IPS DF 6.9 (cell line): ENCODE data around the gene COA3.

Source experiments
- DNase-seq: peaks from one replicate; pipeline ENCODE4 v3.0.0-alpha.2; 2013; ENCODE audit warnings: low read depth, low spot score
- H3K27ac ChIP-seq: one replicate; pipeline ENCODE4 v1.5.1; 2013; ENCODE audit warnings: low read length, control low read depth
- H3K27me3 ChIP-seq: 2 replicates; pipeline ENCODE4 v1.6.1; 2013; ENCODE audit warnings: mild to moderate bottlenecking, low read length; ENCODE audit not compliant: control insufficient read depth, insufficient read depth
- H3K36me3 ChIP-seq: 2 replicates; pipeline ENCODE4 v1.6.1; 2013; ENCODE audit warnings: low read length; ENCODE audit not compliant: control insufficient read depth, insufficient read depth
- H3K4me1 ChIP-seq: 2 replicates; pipeline ENCODE4 v1.6.1; 2013; ENCODE audit warnings: low read length; ENCODE audit not compliant: control insufficient read depth, insufficient read depth
- H3K4me3 ChIP-seq: 2 replicates; pipeline ENCODE4 v1.5.1; 2013; ENCODE audit warnings: mild to moderate bottlenecking, low read length
- H3K9me3 ChIP-seq: 2 replicates; pipeline ENCODE4 v1.6.1; 2013; ENCODE audit warnings: low read length, inconsistent platforms; ENCODE audit not compliant: control insufficient read depth, insufficient read depth
- WGBS: extraction: QIAGEN DNeasy Blood & Tissue Kit; methylation state at CpG from one replicate; pipeline ENCODE4 v1.1.7; 2013; ENCODE audit warnings: mixed read lengths, missing lambda C conversion rate; ENCODE audit not compliant: insufficient read length, insufficient coverage; 5-methylcytosine and 5-hydroxymethylcytosine counted together

The COA3 gene

DNA sequence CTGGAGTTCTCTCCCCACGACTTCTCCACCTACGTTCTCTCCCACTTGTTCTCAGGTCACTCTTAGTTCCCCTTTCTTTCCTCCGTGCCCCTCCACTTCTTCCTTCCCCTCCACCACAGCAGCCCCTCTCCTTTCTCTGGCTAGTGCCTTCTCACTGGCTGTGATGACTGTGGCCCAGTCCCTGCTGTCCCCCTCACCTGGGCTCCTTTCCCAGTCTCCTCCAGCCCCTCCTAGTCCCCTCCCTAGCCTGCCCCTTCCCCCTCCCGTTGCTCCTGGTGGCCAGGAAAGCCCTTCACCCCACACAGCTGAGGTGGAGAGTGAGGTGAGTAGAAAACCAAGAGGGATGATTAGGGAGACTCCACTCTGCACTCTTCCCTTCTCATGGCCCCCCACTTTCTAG is 3.4 kb downstream of the COA3 start:
- Histone ChIP-seq H3K4me1 (no peaks in the 10 kb centered on the region), H3K27me3 (no peaks in the 10 kb centered on the region), H3K9me3 (no peaks in the 10 kb centered on the region), H3K4me3 (no peak overlapping the region), H3K27ac (no peak overlapping the region), H3K36me3 (peaks cover 4% of the 10 kb centered on the region; the same call in 1 of the 2 replicates)
- DNase-seq: no peak
- no CpG with 5 or more reads among the region's 4 CpGs for whole genome bisulfite sequencing

- DNase-seq: no peak
- Histone ChIP-seq H3K4me3 (no peak overlapping the region), H3K27ac (no peak overlapping the region), H3K4me1 (no peaks in the 10 kb centered on the region), H3K36me3 (peaks cover 4% of the 10 kb centered on the region; the same call in 1 of the 2 replicates), H3K27me3 (no peaks in the 10 kb centered on the region), H3K9me3 (no peaks in the 10 kb centered on the region)
- WGBS: no CpG with 5 or more reads among the region's 5 CpGs
Measured at GRCh38 chr17:42792545-42792944, 6.0 kb downstream of the COA3 start.

DNA sequence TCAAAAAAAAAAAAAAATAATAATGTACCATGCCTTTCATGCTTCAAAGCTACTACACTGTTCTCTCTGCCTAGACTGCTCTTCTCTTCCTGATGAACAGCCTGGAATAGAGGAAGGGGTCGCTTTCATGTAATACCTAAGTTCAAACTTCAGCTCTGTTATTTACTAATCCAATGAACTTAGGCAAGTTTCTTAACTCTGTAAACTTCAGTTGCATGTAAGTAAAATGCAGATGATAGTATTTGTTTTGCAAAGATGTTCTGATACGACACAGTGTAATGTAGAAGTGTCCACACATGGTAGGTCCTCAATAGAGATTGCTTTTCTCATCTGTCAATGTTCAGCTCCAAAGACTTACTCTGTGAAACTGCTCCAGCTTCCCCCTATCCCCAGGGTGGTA is 6.6 kb downstream of the COA3 start:
- WGBS: no CpG with 5 or more reads among the region's 2 CpGs
- no peak overlapping the region for H3K27ac ChIP-seq
- H3K36me3 ChIP-seq: peaks cover 4% of the 10 kb centered on the region; the same call in 1 of the 2 replicates

DNA sequence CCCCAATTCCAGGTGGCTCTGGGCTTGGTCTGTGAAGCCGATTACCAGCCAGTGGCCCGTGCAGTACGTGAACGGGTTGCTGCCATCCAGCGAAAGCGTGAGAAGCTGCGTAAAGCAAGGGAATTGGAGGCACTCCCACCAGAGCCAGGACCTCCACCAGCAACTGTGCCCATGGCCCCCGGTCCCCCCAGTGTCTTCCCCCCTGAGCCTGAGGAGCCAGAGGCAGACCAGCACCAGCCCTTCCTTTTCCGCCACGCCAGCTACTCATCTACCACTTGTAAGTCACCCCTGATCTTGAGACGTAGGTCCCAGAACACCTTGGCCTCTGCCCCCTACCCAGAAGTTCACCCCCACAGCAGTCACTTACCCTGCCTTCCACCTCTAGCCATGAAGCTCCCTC is 11.2 kb downstream of the COA3 start:
- DNase-seq: no peak
- no CpG with 5 or more reads among the region's 11 CpGs for WGBS
- H3K27me3 ChIP-seq: no peaks in the 10 kb centered on the region
- H3K27ac ChIP-seq: no peak overlapping the region
- H3K4me1 ChIP-seq: peaks cover 1% of the 10 kb centered on the region; the same call in 1 of the 2 replicates
- H3K36me3 ChIP-seq: no peaks in the 10 kb centered on the region; the same call in 1 of the 2 replicates
- H3K9me3 ChIP-seq: no peaks in the 10 kb centered on the region
- H3K4me3 ChIP-seq: no peak overlapping the region

More for the DNA sequence above, 6.6 kb downstream of the COA3 start:
- DNase-seq: no peak
- Histone ChIP-seq H3K27me3 (no peaks in the 10 kb centered on the region), H3K4me1 (no peaks in the 10 kb centered on the region), H3K9me3 (no peaks in the 10 kb centered on the region), H3K4me3 (no peak overlapping the region)

DNA sequence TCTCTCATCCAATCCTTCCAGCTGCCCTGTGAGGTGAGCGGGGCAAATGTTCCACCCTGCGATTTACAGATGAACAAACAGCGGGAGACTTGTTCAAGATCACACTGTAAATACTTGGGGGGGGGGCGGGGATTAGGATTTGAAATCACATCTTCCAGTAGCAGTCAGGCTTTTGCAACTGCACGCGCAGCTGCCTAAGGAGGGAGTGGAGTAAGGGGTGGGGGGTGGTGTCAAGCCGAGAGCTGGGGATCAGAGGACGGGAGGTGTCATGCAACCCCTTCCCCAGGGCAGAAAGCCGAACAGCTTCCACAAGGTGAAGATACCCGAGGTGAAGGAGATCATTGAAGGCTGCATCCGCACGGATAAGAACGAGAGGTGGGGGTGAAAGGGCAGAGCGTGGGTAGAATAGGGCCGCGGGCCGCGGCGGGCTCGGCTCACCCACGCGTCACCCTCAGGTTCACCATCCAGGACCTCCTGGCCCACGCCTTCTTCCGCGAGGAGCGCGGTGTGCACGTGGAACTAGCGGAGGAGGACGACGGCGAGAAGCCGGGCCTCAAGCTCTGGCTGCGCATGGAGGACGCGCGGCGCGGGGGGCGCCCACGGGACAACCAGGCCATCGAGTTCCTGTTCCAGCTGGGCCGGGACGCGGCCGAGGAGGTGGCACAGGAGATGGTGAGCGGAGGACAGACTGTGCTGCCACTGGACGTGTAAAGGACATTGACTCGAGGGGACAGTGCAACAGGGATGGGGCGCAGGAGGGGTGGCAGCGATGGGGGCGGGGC is 13.5 kb downstream of the COA3 start:
- Histone ChIP-seq H3K9me3 (no peaks in the 10 kb centered on the region), H3K4me1 (peaks cover 4% of the 10 kb centered on the region), H3K27ac (no peak overlapping the region), H3K27me3 (peaks cover 9% of the 10 kb centered on the region; the same call in 1 of the 2 replicates), H3K36me3 (no peaks in the 10 kb centered on the region; the same call in 1 of the 2 replicates), H3K4me3 (no peak overlapping the region)
- no peak for DNase-seq
- no CpG with 5 or more reads among the region's 52 CpGs for WGBS

DNA sequence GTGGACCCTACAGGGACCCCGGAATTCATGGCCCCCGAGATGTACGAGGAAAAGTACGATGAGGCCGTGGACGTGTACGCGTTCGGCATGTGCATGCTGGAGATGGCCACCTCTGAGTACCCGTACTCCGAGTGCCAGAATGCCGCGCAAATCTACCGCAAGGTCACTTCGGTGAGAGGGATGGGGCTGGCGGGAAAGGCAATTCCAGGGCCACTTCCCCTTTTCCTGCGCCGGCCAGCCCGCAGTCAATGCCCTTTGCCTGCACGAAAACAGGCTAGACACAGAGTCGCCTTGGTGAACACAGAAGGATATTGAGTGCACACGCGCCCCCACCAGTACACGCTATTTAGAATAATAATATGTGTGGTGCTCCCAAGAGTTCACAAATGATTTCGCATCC is 14.1 kb downstream of the COA3 start:
- no peak for DNase-seq
- Histone ChIP-seq H3K9me3 (no peaks in the 10 kb centered on the region), H3K27ac (no peak overlapping the region), H3K36me3 (no peaks in the 10 kb centered on the region; the same call in 1 of the 2 replicates), H3K4me1 (peaks cover 4% of the 10 kb centered on the region), H3K4me3 (no peak overlapping the region), H3K27me3 (peaks cover 9% of the 10 kb centered on the region; the same call in 1 of the 2 replicates)
- WGBS: no CpG with 5 or more reads among the region's 25 CpGs

- no peak for DNase-seq
- Histone ChIP-seq H3K4me1 (peaks cover 4% of the 10 kb centered on the region), H3K27me3 (peaks cover 9% of the 10 kb centered on the region; the same call in 1 of the 2 replicates), H3K27ac (no peak overlapping the region), H3K4me3 (no peak overlapping the region), H3K36me3 (peaks cover 2% of the 10 kb centered on the region; the same call in 1 of the 2 replicates), H3K9me3 (no peaks in the 10 kb centered on the region)
- no CpG with 5 or more reads among the region's 22 CpGs for WGBS
Measured at GRCh38 chr17:42783791-42784138, 14.7 kb downstream of the COA3 start.

- no peak overlapping the region for H3K27ac ChIP-seq
- peaks cover 3% of the 10 kb centered on the region; the same call in 1 of the 2 replicates for H3K36me3 ChIP-seq
- peaks cover 4% of the 10 kb centered on the region for H3K4me1 ChIP-seq
- peaks cover 9% of the 10 kb centered on the region; the same call in 1 of the 2 replicates for H3K27me3 ChIP-seq
- no peak for DNase-seq
- no peaks in the 10 kb centered on the region for H3K9me3 ChIP-seq
- WGBS: no CpG with 5 or more reads among the region's 9 CpGs
- H3K4me3 ChIP-seq: no peak overlapping the region
Measured at GRCh38 chr17:42783062-42783790, 15.3 kb downstream of the COA3 start.

DNA sequence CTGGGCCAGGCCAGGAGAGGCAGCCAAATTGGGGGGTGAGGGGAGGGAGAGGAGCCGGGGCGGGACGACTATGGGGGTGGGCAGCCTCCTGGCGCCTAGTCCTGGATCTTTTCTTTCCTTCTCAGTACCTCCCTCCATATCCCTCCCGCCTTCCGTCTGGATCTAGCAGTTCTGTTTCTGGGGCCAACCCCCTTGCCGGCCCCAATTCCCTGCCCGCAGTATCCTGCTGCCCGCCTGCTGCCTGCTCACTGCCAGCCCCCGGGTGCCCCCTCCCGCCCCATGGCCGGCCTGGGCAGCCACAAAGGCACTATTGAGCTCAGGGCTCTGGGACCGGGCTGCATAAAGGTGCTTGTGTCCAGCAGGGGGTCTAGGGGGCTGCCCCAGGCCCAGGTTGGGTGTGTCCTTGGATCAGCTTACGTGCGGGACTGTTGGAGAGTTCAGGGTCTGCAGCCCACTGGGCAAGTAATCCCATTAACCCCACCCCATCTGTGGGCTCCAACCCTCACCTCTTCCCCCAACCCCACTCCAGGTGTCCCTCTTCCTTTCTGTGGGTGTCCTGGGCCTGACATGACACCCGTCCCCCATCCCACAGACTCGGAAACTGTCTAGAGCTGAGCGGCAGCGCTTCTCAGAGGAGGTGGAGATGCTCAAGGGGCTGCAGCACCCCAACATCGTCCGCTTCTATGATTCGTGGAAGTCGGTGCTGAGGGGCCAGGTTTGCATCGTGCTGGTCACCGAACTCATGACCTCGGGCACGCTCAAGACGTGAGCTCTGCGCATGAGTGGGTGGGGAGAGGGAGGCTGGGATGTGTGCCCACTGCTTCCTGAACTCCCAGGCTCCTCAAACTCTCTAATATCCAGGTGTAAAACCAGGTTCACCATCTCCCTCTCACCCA is 16.1 kb downstream of the COA3 start:
- Histone ChIP-seq H3K4me1 (peaks cover 4% of the 10 kb centered on the region), H3K9me3 (no peaks in the 10 kb centered on the region), H3K36me3 (peaks cover 7% of the 10 kb centered on the region), H3K4me3 (no peak overlapping the region), H3K27me3 (peaks cover 9% of the 10 kb centered on the region; the same call in 1 of the 2 replicates), H3K27ac (no peak overlapping the region)
- no peak for DNase-seq
- WGBS: no CpG with 5 or more reads among the region's 29 CpGs

GRCh38 chr17:42781639-42782165 is 16.8 kb downstream of the COA3 start:
- Histone ChIP-seq H3K9me3 (no peaks in the 10 kb centered on the region), H3K27ac (no peak overlapping the region), H3K36me3 (peaks cover 7% of the 10 kb centered on the region), H3K4me3 (no peak overlapping the region), H3K4me1 (peaks cover 4% of the 10 kb centered on the region), H3K27me3 (peaks cover 9% of the 10 kb centered on the region; the same call in 1 of the 2 replicates)
- no peak for DNase-seq
- no CpG with 5 or more reads among the region's 10 CpGs for WGBS
